ENCODE data around the gene TFF3.

The TFF3 gene

GRCh38 chr21:42287193-42288083 is 27.8 kb downstream of the TFF3 start:
- no peak for DNase-seq

GRCh38 chr21:42286416-42286815 is 28.8 kb downstream of the TFF3 start:
- no peak for DNase-seq

- DNase-seq: no peak
Measured at GRCh38 chr21:42285569-42286245, 29.5 kb downstream of the TFF3 start.

GRCh38 chr21:42282715-42283114 is 32.5 kb downstream of the TFF3 start:
- DNase-seq: no peak

- DNase-seq: no peak
Measured at GRCh38 chr21:42282021-42282420, 33.2 kb downstream of the TFF3 start.

- DNase-seq: peak; percentile 69
Measured at GRCh38 chr21:42281181-42281680, 34.0 kb downstream of the TFF3 start.

- no peak for DNase-seq
Measured at GRCh38 chr21:42280356-42281180, 34.6 kb downstream of the TFF3 start.

- DNase-seq: no peak
Measured at GRCh38 chr21:42279888-42280287, 35.3 kb downstream of the TFF3 start.

GRCh38 chr21:42279341-42279871 is 35.8 kb downstream of the TFF3 start:
- no peak for DNase-seq

- no peak for DNase-seq
Measured at GRCh38 chr21:42278451-42279149, 36.6 kb downstream of the TFF3 start.

GRCh38 chr21:42277593-42277992 is 37.6 kb downstream of the TFF3 start:
- DNase-seq: no peak

GRCh38 chr21:42276526-42277154 is 38.6 kb downstream of the TFF3 start:
- DNase-seq: no peak

GRCh38 chr21:42276076-42276475 is 39.1 kb downstream of the TFF3 start:
- DNase-seq: no peak

- no peak for DNase-seq
Measured at GRCh38 chr21:42272984-42273600, 42.1 kb downstream of the TFF3 start.

GRCh38 chr21:42272109-42272962 is 42.9 kb downstream of the TFF3 start:
- no peak for DNase-seq

GRCh38 chr21:42271065-42271464 is 44.1 kb downstream of the TFF3 start:
- DNase-seq: no peak

- no peak for DNase-seq
Measured at GRCh38 chr21:42269386-42269785, 45.8 kb downstream of the TFF3 start.

GRCh38 chr21:42266971-42267556 is 48.1 kb downstream of the TFF3 start:
- DNase-seq: no peak

GRCh38 chr21:42265231-42265812 is 49.9 kb downstream of the TFF3 start:
- DNase-seq: no peak
